ENCODE results near the gene TBC1D2B.

The TBC1D2B gene

GRCh38 chr15:78077053-78077870 is at the start of gene TBC1D2B:
Gene TBC1D2B (minus strand): TSS chr15:78077711. CDS start chr15:78077652, 59 bp downstream.
- DNase-seq: peak; percentile 82

DNA sequence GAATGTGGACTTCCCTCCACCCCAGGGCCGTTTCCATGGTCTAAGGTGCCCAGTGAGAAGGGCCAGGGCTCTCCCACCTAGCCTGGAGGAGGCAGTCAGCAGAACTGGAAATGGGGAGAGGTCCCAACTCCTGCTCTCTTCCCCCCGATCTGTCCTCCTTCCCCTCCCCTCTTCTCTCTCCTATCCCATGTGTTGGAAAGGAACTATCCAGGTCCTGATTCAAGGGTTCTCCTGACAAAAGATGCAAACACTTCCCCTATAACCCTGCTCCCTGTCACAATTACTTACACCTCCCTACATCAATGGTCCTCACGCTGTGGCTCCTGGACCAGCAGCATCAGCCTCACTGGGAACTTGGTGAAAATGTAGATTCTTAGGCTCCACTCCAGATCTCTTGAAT is 47.8 kb upstream of the TBC1D2B start:
- DNase-seq: no peak

DNA sequence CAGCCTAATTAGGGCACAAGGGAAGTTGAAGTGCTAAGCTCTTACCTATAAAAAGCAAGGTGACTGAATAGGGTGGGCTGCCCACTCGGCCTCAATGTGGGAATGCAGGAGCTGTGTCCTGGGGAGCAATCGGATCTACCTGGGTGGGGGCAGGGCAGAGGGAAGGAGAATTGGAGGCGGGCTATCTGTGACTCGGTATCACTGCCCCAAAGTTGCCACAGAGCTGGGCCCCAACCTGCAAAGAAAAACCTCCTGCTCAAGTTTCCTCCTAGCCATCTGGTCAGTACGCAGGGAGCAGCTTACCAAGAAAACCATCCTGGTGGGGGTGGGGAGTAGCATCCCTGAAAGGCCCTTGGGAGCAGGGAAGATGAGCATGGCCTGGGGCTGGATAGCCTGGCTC is 43.0 kb upstream of the TBC1D2B start:
- no peak for DNase-seq

DNA sequence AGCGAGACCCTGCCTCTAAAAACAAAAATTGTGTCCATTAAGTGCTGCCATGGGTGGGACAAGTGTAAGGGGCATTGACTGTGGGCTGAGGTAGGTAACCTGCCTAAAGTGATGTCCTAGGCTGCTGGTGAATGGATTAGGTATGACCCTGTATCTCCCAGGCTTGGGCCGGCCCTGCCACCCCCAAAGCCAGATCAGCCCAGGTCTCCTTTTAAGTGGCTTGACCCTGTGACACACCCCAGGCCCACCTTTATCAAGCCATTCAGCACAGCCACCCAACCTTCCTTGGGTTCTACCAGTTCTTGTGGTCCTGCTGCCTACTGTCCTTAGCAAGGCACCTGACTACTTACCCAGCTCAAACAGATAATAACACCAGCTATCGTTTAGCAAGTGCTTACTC is 35.0 kb upstream of the TBC1D2B start:
- DNase-seq: no peak

- no peak for DNase-seq
Measured at GRCh38 chr15:78111788-78112187, 34.3 kb upstream of the TBC1D2B start.

GRCh38 chr15:78110916-78111475 is 33.5 kb upstream of the TBC1D2B start:
- no peak for DNase-seq

GRCh38 chr15:78110096-78110495 is 32.6 kb upstream of the TBC1D2B start:
- DNase-seq: no peak

GRCh38 chr15:78109156-78109555 is 31.6 kb upstream of the TBC1D2B start:
- no peak for DNase-seq

GRCh38 chr15:78108300-78109084 is 31.0 kb upstream of the TBC1D2B start:
- DNase-seq: peak; percentile 89

GRCh38 chr15:78107471-78107870 is 30.0 kb upstream of the TBC1D2B start:
- DNase-seq: no peak

- DNase-seq: no peak
Measured at GRCh38 chr15:78105476-78106241, 28.1 kb upstream of the TBC1D2B start.

GRCh38 chr15:78104566-78105475 is 27.3 kb upstream of the TBC1D2B start:
- no peak for DNase-seq

DNA sequence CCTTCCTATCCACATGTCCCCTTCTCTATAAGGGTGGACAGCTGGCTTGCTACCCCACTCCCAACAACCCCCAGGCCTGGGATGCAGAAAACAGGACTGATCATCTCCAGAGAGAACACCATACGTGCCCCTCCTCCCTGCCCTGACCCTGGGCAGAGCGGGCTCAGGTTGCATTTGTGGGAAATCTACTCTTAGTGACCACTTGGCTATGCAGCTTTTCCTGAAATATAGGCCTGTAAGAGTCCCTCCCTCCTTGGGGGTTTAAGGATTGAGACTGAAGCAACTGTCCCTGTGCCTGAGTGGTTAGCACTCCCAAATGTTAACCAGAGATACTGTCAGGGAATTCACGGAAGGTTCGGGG is 26.6 kb upstream of the TBC1D2B start:
- no peak for DNase-seq

- peak; percentile 72 for DNase-seq
Measured at GRCh38 chr15:78103406-78104118, 26.1 kb upstream of the TBC1D2B start.

DNA sequence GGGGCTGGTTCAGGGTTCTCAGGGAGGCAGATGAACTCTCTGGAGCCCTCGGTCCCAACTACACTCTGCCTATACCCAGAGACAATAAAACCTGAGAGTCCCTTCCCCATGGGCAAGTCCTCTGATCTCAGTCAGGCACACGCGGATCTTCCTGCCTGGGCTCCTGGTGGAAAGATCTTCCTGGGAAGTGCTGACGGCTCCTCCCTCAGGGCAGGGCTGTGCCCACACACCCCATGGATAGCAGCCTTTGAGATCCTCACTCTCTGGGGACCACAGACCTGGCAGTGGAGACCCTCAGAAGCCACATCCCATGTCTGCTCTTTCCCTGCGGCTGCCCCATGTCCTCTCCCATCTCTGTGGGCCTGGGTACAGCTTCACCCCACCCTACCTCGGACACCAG is 25.2 kb upstream of the TBC1D2B start:
- DNase-seq: no peak

DNA sequence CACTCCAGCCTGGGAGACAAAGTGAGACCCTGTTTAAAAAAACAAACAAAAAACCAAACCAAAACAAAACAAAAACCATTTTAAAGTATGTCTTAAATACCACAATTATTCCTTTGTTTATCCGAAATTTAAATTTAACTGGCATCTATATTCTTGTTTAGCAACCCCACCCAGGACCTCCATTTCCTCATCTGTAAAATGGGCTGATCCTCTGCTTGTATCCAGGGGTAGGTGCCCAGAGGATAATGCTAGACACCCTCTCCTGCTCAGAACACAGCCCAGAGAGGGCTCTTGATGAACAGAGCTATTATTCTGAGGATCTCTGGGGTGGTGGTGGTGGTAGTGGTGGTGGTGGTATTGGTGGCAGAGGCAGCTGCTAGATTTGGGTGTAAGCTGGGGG is 24.7 kb upstream of the TBC1D2B start:
- DNase-seq: no peak

- no peak for DNase-seq
Measured at GRCh38 chr15:78101423-78102105, 24.1 kb upstream of the TBC1D2B start.

DNA sequence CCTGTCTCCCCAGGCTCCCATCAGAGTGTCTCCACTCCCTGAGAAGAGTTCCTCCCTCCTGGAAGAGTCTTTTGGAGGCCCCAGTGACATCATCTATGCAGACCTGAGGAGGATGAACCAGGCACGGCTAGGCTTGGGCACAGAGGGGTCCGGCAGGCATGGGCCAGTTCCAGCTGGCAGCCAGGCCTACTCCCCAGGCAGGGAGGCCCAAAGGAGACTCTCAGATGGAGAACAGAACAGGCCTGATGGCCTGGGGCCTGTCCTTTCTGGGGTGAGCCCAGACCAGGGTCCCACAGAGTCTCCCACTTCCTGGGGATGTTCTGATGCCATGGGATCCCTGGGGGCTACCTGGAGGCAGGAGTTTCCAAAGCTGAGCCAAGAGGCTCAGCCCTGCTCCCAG is 23.4 kb upstream of the TBC1D2B start:
- DNase-seq: no peak

DNA sequence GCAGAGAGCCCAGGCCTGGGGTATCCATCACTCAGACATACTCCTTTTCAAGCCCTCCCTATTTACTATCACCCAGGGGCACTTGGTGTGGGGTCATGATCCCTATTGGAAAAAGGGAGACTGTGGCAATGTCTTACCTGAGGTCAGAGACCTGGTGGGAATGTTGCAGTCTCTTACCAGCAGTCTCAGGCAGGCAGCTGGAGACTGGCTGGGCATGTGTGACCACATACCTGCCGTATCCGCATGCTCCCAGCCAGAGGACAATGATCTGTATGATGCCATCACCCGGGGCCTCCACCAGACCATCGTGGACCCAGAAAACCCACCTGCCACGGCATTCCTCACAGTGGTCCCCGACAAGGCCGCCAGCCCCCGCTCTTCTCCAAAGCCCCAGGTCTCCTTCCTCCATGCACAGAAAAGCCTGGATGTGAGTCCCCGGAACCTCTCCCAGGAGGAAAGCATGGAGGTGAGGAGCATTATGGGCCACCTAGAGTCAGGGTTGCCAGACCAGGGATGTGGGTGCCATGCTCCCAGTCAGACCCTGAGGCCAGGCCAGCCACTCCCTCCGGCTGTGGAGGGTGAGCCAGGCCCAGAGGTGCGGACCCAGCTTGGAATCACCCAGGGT is 20.7 kb upstream of the TBC1D2B start:
- no peak for DNase-seq

GRCh38 chr15:78097667-78098066 is 20.2 kb upstream of the TBC1D2B start:
- no peak for DNase-seq

Measured in stimulated activated CD4-positive, alpha-beta T cell treated with anti-CD3 and anti-CD28 coated beads, Interleukin-15, amount 100 ng/mL, for 24 hours (primary cell).